ENCODE measurements around the gene PEX19. TPM values are rescaled to one million over a fixed set of nuclear protein-coding genes. Genes with fewer than 3 reads are reported as not detected.

Gene PEX19
- total and polyA plus RNA-seq, 10 of the 15 experiments (the other 5 are each of a cell fraction or from before 2014, with no cell fraction given), result 27.1 to 58.1 (median 39.6) TPM

- intact Hi-C loops (cut with micrococcal nuclease; ENCODE audit: unreplicated experiment), result no loop called here
These were observed 46.5 kb downstream of the PEX19 start for GRCh38 chr1:160238408-160238807.

GRCh38 chr1:160237558-160237957, 47.4 kb downstream of the PEX19 start:
- ATAC-seq (no peak), DNase-seq (ENCODE audit: low read depth, low spot score) (no peak), FAIRE-seq (no peak)
- WGBS (ENCODE audit: insufficient coverage, insufficient replicate concordance, low lambda C conversion rate, missing lambda C conversion rate), result 98% methylated on average over 2 of the region's 2 CpGs
- Histone ChIP-seq H3K9me3 (replicated peaks; ENCODE audit: control insufficient read depth, insufficient read depth, low read length) (no peaks in the 10 kb centered on the region), H3K79me2 (ENCODE audit: control insufficient read depth, insufficient read depth, low read length) (no peaks in the 10 kb centered on the region; the same call in 1 of the 2 replicates), H3K9ac (ENCODE audit: control insufficient read depth, insufficient read depth, low read length) (no peak overlapping the region), H3K4me1 (ENCODE audit: control insufficient read depth, insufficient read depth, low read length) (peaks cover 4% of the 10 kb centered on the region; the same call in 1 of the 2 replicates), H3K4me2 (ENCODE audit: control insufficient read depth, insufficient read depth) (no peak overlapping the region), H3K27me3 (replicated peaks in 1 of 2; ENCODE audit: control insufficient read depth in 2 of 2, insufficient read depth in 2 of 2, low read length in 1 of 2) (no peaks in the 10 kb centered on the region), H3K27ac (ENCODE audit: control insufficient read depth, insufficient read depth) (peak overlapping the region; percentile 22), H4K20me1 (ENCODE audit: control insufficient read depth, insufficient read depth) (no peaks in the 10 kb centered on the region), H3K4me3 (no peak overlapping the region), H3K36me3 (ENCODE audit: control insufficient read depth in 2 of 2, insufficient read depth in 2 of 2, low read length in 1 of 2) (peaks cover 9 to 27% of the 10 kb centered on the region in 2 experiments), H2AFZ (ENCODE audit: control insufficient read depth, low read depth, low read length) (no peak overlapping the region)
- POLR2A ChIA-PET, result no interaction called here
- CTCF ChIA-PET, result interaction anchor here (1.1 to 7.2 kb wide), 8 partner anchors 15 to 191 kb away, joined by 3 to 116 read pairs (median 6); no protein-coding TSS in a partner anchor
- intact Hi-C loops (cut with micrococcal nuclease; ENCODE audit: unreplicated experiment), result no loop called here
- BruUV-seq (replicated peaks), result no TSS peak
- RAD21 ChIA-PET (ENCODE audit: unreplicated experiment), result interaction anchor here (1.5 to 6.3 kb wide), 3 partner anchors 14 to 54 kb away, joined by 6 to 31 read pairs (median 6); no protein-coding TSS in a partner anchor
- in situ Hi-C loops (cut with MboI), result no loop called here
- SMC1A ChIA-PET (ENCODE audit: uncharacterized antibody, unreplicated experiment), result interaction anchor here (1.4 to 5.8 kb wide), 3 partner anchors 9 to 45 kb away, joined by 5 to 19 read pairs (median 18); no protein-coding TSS in a partner anchor
- TF ChIP-seq SPI1 (IDR thresholded peaks at IDR 0.05; ENCODE audit: borderline replicate concordance, insufficient read depth, low read depth, low read length), result no peak
- TF ChIP-seq TCF7 (IDR thresholded peaks at IDR 0.05; ENCODE audit: borderline replicate concordance), result no peak
- no peak for TF ChIP-seq MEF2B (IDR thresholded peaks at IDR 0.05; ENCODE audit: partially characterized antibody, poor library complexity, severe bottlenecking)

More at GRCh38 chr1:160238408-160238807, 46.5 kb downstream of the PEX19 start:
- no peak for ATAC-seq
- Histone ChIP-seq H3K4me2 (ENCODE audit: control insufficient read depth, insufficient read depth) (no peak overlapping the region), H3K27ac (ENCODE audit: control insufficient read depth, insufficient read depth) (no peak overlapping the region), H2AFZ (ENCODE audit: control insufficient read depth, low read depth, low read length) (no peak overlapping the region), H3K4me3 (no peak overlapping the region), H3K27me3 (replicated peaks in 1 of 2; ENCODE audit: control insufficient read depth in 2 of 2, insufficient read depth in 2 of 2, low read length in 1 of 2) (no peaks in the 10 kb centered on the region), H3K4me1 (ENCODE audit: control insufficient read depth, insufficient read depth, low read length) (peaks cover 4% of the 10 kb centered on the region; the same call in 1 of the 2 replicates), H4K20me1 (ENCODE audit: control insufficient read depth, insufficient read depth) (no peaks in the 10 kb centered on the region), H3K36me3 (ENCODE audit: control insufficient read depth in 2 of 2, insufficient read depth in 2 of 2, low read length in 1 of 2) (peaks cover 9 to 23% of the 10 kb centered on the region in 2 experiments), H3K9ac (ENCODE audit: control insufficient read depth, insufficient read depth, low read length) (no peak overlapping the region), H3K79me2 (ENCODE audit: control insufficient read depth, insufficient read depth, low read length) (no peaks in the 10 kb centered on the region; the same call in 1 of the 2 replicates), H3K9me3 (replicated peaks; ENCODE audit: control insufficient read depth, insufficient read depth, low read length) (no peaks in the 10 kb centered on the region)
- no peak for FAIRE-seq
- ChIA-PET SMC1A (ENCODE audit: uncharacterized antibody, unreplicated experiment) (interaction anchor here (1.0 to 5.8 kb wide), 8 partner anchors 10 to 153 kb away, joined by 3 to 19 read pairs (median 6); no protein-coding TSS in a partner anchor), CTCF (interaction anchor here (0.6 to 7.2 kb wide), 10 partner anchors 14 to 192 kb away, joined by 3 to 116 read pairs (median 5); no protein-coding TSS in a partner anchor), POLR2A (interaction anchor here (1.1 kb wide), 1 partner anchor 34 kb away, joined by 4 read pairs; no protein-coding TSS in a partner anchor), RAD21 (ENCODE audit: unreplicated experiment) (interaction anchor here (1.5 to 6.3 kb wide), 4 partner anchors 13 to 53 kb away, joined by 6 to 31 read pairs (median 7); no protein-coding TSS in a partner anchor)
- TF ChIP-seq YY1 (IDR thresholded peaks at IDR 0.05; ENCODE audit: low read depth, low read length) (no peak), RUNX3 (IDR thresholded peaks at IDR 0.05; ENCODE audit: low read length) (peak; percentile 34; the same call in 1 of the 2 replicates)
- no peak for DNase-seq (ENCODE audit: low read depth, low spot score)
- no TSS peak for BruUV-seq (replicated peaks)
- in situ Hi-C loops (cut with MboI), result no loop called here
- whole genome bisulfite sequencing (ENCODE audit: insufficient coverage, insufficient replicate concordance, low lambda C conversion rate, missing lambda C conversion rate), result 96% methylated on average over 5 of the region's 5 CpGs
